PC-3 (cell line): ENCODE data around the gene ADCY2.

ENCODE experiments used
- EZH2 ChIP-seq: fragments of 300-600 bp; sonication (generic); IDR thresholded peaks from one replicate; pipeline ENCODE4 v1.6.1; 2017; ENCODE audit warnings: antibody characterized with exemption, mild to moderate bottlenecking, low read length; ENCODE audit not compliant: unreplicated experiment
- EZH2phosphoT487 ChIP-seq: fragments of 300-600 bp; sonication (generic); IDR thresholded peaks from 2 replicates; pipeline ENCODE4 v1.6.1; 2018; ENCODE audit warnings: mild to moderate bottlenecking, antibody characterized with exemption, low read length, borderline replicate concordance
- TF ChIP-seq, protein P1 (sequence below): fragments of 300-600 bp; sonication (generic); conservative IDR thresholded peaks from 2 replicates; pipeline ENCODE4 v1.5.1; 2017; ENCODE audit warnings: antibody characterized with exemption, low read depth, mild to moderate bottlenecking, low read length

DNA sequence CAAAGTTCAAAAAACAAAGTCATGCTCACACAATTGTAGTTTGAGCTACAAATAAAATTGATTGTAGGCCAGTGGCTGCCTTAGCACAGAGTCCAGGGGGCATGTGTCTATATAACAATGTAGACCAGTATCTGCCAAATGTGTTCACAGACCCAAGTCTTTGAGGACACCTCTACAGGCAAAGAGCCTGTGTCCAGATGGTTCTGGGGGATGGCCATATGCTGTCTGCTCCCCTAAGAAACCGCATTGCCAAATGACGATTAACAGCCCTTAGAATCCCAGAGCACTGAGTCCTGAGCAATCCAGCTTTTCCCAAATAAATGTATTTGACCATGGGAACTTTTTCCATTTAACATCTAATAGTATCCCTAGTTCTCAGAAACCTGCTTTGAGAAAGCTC lies 169.6 kb downstream of the ADCY2 start:
- TF ChIP-seq, protein P1, sequence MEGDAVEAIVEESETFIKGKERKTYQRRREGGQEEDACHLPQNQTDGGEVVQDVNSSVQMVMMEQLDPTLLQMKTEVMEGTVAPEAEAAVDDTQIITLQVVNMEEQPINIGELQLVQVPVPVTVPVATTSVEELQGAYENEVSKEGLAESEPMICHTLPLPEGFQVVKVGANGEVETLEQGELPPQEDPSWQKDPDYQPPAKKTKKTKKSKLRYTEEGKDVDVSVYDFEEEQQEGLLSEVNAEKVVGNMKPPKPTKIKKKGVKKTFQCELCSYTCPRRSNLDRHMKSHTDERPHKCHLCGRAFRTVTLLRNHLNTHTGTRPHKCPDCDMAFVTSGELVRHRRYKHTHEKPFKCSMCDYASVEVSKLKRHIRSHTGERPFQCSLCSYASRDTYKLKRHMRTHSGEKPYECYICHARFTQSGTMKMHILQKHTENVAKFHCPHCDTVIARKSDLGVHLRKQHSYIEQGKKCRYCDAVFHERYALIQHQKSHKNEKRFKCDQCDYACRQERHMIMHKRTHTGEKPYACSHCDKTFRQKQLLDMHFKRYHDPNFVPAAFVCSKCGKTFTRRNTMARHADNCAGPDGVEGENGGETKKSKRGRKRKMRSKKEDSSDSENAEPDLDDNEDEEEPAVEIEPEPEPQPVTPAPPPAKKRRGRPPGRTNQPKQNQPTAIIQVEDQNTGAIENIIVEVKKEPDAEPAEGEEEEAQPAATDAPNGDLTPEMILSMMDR = no peak
- TF ChIP-seq EZH2 (no peak), EZH2phosphoT487 (no peak)
